GM19099 (cell line): ENCODE results near the gene POU1F1.

ENCODE experiments used
- POLR2A ChIP-seq: IDR thresholded peaks from 3 replicates; pipeline ENCODE4 v1.6.1; 2011; ENCODE audit warnings: low read depth; ENCODE audit not compliant: insufficient read length; ENCODE audit errors: extremely low read depth

POU1F1 gene

DNA sequence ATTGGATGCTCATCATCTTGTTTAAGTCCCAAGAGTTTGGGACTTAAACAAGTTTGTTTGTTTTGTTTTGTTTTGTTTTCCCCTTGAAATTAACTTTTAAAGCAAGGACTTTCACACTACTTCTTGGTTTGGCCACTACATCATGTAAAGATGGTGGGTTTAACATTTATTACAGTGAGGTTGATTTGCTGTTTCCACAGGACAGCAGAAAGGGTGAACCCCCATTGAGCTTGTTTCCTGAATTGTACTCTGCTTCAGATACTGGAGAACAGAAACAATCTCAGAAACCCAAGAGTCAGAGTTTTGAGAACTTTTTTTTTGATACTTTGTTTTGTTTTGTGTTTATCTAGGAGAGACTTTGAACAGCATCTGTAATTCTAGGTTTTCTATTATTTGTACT is 6.7 kb downstream of the POU1F1 start:
- TF ChIP-seq POLR2A: no peak

DNA sequence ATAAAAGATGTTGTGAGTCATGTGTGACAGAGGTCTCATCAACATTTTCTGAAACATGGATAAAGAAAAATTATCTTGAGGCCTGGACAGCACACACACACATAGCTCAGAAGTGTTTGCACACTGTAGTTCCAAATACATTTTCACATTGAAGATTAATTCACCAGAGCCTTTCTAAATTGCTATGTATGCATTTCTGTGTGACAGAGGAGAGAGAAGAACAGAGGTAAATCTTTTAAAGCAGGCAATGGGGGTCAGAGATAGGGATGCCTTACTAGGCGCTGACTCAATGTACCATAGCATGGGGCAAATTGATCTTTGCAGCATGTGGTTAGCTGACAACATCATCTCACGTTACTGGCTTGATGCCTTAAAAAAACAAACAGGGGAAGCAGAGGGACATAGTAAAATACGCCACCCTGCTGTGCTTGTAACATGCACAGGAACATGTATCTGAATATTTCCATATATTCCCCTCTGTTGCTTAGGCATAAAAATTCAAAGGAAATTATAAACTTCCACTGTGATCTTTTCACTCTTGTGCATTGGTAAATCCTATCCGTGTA is 7.7 kb downstream of the POU1F1 start:
- TF ChIP-seq POLR2A: no peak

DNA sequence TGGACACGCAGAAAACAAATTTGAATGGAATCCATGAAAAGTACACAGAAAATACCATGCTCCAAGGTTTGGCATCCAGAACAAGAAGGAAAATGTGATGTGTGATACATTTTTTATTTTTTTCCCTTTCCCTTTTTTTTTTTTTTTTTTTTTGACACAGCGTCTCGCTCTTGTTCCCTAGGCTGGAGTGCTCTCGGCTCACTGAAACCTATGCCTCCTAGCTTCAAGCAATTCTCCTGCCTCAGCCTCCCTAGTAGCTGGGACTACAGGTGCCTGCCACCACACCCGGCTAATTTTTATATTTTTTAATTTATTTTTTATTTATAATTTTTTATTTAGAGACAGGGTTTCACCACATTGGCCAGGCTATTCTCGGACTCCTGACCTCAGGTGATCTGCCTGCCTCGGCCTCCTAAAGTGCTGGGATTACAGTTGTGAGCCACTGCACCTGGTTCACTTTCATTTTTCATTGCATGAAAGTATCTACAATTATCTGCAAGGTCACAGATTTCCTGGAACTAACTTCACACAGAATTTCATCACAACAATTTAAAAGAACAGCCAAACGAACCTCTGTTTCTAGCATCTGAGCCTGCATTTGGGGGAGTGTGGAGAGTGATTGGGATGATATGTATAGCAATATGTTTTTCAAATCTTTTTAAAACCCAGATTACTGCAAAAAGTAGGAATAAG is 8.3 kb downstream of the POU1F1 start:
- TF ChIP-seq POLR2A: no peak

DNA sequence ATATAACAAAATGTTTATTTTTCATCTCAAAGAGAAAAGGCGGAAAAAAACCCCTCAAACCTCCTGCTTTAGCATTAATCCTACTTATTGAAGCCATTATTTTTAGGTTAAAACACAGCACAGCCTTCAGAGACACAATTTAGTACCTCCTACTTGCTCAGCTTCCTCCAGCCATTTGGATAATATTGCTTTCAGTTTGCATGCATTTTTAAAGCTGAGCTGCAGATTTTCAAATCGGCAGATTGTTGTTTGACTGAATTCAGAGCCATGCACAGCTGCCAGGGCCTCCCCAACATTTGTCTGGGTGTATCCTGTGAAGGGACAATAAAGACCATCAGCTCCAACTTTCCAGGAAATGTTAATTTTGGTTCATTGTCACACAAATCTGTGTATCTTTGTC is 14.5 kb downstream of the POU1F1 start:
- TF ChIP-seq POLR2A: no peak

DNA sequence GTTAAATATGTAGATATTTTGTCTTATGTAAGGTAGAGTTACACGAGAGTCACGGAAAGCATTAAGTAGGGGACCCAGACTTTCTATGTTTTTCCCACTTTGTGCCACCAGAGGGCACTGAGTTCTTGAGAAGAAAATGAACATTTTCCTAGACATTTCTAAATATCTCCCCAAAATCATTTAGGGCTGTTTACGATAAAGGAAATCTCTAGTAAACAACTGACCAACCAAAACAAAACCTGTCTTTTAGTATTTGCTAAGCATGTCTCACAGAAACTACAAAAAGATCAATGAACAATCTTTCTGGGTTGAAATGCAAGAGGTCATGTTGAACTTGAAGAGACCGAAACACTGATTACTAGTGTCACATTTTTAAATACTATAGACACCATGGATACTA is 16.1 kb downstream of the POU1F1 start:
- no peak for TF ChIP-seq POLR2A

DNA sequence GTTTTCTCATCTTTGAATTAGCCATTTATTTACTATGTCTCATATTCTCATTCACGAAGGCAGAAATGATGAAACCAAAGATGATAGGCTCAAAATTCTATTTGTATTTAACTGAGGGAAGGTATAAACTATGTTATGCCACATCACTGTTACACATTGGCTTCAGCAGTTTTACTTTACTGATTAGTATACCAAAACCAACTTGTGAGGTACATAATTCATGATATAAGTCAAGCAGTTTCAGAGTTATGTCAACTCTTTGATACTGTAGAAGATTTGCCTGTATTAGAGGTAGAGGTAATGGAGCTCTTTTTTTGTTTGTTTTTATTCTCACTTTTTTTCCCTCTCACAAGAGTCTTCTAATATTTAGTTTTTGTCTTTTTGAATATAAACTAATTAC is 26.4 kb downstream of the POU1F1 start:
- TF ChIP-seq POLR2A: no peak

DNA sequence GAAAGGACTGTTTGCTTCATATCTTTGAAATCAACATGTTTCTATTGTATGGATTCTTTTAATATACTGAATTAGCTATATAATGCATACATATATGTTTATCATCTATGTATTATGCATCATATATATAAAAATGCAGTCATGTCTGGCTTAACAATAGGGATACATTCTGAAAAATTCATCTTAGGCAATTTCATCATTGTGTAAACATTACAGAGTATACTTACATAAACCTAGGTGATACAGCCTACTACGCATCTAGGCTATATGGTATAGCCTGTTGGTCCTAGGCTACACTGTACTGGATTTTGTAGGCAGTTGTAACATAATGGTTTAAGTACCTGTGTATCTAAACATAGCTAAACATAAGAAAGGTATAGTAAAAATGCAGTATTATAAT is 27.6 kb downstream of the POU1F1 start:
- TF ChIP-seq POLR2A: no peak

DNA sequence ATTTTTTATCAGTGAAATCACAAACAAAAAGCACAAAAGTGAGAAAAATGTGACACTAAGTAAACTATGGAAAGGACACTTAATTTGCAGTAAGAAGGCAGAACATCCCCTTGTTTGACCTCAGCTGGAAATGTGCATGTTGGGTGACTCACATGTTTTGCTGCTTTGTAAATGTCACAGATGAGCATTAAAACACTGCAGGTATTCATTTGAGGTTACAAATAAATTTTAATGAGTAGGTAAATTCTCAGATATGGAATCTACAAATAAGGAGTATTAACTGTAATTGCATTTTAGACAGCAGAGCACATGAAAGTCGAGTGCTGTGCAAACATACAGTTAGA is 29.0 kb downstream of the POU1F1 start:
- TF ChIP-seq POLR2A: no peak

DNA sequence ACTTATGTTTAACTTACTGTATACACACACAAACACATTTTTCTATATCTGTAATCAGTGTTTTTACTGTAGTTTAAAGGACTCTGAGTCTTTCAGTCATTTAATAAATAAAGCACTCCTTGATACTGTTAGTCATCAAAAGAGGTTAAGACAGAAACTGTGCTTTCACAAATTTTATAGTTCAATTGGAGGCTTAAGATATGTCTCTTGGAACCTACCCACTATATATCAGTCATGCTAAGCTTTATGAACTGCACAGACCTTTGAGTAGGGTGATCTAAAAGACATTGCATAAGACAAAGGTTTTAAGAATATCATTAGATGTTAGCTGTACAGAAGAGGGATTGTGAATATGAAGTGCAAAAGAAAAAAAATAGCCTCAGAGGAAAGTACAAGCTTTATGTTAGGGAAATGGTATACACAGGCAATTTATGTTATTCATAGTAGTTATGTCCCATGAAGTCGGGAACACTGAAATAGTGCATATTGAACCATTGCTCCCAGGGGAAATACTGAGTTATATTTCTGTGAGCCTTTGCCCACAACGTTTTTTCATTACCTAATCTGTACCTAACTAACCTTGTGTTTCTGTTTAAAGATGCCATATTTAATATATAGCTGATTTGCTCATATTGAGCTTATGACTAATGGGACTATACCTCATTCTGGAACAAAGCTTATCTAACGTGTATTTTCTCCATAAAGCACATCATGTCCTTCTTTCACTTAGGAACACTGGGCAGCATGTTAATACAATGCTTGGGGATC is 29.5 kb downstream of the POU1F1 start:
- no peak for TF ChIP-seq POLR2A

DNA sequence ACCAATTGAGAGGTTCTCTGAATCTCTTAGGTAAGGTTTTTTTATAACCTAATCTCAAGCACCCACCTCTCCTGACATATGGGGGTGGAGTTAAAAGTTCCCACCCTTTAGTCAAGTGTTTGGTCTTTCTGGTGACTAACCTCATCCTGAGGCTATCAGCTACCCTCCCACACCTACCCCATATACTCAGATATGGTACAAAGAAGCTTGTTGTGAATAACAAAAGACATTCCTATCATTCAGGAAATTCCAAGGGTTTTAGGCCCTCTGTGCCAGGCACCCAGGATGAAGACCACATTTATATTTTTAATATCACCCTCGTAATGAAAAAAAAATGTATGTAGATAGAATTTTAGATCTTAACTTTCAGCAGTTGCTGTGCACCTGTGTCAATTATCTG is 40.3 kb downstream of the POU1F1 start:
- TF ChIP-seq POLR2A: no peak

DNA sequence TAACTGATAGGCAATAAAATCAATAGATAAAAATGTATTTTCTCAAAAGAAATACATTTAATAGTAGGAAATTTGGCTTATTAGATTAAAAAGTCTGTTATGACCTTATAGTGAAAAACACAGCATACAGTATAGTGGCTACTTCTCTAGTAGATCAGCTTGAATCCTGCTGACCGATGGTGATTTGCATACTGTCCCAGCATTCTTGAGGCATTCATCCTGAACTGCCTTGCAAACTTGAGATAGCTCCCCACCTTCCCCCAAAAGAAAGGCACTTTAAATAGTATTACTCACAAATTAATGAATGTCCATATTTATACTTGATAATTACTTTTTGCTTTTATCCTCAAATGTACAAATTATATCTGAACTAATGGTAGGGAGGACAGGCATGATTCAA is 42.6 kb downstream of the POU1F1 start:
- TF ChIP-seq POLR2A: no peak

DNA sequence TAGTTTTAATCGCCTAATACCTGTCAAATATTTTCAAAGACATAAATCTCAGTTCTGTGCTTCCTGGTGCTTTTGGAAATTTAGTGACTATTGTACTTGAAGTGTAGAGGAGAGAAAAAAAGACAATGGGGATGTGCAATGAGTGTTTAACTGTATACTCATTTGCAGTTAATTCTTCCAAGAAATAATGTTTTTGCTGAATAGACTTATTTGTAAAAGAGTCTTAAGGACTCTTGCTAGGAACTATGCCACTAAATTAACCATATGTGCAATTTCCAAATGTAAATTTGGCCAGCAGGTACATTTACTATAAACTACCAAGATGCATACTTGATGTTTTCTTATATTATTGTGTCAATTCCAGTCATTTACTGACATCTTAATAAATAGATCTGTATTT is 47.3 kb downstream of the POU1F1 start:
- TF ChIP-seq POLR2A: no peak

DNA sequence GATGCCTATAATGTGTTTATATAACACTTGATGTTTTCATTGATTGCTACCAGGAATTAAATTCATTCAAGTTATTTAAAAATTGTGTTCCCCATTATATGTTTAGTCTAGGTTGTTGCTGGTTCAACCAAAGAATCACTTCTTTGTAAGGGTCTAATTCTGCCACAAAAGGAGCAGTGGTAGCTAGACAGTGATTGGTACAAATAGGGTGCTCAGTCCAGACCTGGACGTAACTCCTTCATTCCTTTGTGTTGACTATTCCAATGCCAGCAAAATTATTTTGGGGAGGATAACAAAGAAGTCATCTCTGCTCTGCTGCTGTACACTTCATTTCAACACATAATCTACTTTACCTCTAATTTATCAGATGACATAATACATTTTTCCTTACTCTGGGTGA is 48.1 kb downstream of the POU1F1 start:
- TF ChIP-seq POLR2A: no peak

DNA sequence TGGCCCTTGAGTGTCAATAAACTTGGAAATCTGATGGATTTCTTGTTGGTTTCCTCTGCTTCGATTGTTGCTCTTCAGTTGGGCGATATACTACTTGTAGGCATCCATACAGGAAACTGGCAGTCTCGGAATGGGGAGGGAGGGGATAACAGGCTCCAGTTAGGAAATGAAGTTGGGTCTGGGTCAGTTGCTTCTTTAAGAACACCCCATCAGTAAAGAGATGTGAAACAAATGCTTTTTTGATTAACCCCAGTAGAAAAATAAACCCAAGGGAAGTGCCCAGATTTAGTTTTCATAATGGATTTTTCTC is 48.6 kb downstream of the POU1F1 start:
- no peak for TF ChIP-seq POLR2A

DNA sequence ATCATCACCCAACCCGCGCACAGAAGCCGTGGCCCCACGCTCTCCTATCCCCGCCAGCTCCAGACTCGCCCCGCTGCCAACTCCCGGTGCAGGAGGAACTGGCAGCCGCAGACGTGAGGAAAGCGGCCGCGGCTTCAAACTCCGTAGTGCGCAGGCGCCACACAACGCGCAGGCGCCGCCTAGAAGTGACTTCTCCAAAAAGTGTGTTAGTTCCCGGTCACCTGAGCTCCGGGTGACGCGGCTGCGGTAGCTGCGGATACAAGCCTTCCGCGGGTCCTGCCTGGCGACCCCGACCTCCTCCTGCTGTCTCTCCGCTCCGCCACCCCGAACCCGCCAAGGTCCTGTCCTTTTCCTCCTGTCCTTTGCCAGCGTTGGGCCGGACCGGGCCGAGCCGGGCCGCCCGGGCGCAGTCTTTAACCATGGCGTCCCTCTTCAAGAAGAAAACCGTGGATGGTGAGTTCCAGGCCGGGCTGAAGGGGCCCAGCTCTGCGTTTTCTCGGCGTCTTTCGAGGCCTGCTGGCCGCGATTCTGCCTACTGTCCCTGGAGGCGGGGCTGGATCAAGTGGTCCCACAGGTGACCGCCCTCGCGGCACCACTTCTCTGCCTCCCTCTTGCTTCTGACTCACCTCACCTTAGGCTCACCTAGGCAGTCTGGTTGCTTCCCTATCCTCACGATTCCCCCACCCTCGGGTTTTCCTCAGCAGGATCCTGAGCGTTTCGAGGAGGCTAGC is 49.1 kb downstream of the POU1F1 start, which contains the start of gene CHMP2B:
TSS of gene CHMP2B (plus strand) at position 206 of the 731 bp plus-strand sequence. CDS start at position 420, 214 bp downstream.
- TF ChIP-seq POLR2A: peak; percentile 72

DNA sequence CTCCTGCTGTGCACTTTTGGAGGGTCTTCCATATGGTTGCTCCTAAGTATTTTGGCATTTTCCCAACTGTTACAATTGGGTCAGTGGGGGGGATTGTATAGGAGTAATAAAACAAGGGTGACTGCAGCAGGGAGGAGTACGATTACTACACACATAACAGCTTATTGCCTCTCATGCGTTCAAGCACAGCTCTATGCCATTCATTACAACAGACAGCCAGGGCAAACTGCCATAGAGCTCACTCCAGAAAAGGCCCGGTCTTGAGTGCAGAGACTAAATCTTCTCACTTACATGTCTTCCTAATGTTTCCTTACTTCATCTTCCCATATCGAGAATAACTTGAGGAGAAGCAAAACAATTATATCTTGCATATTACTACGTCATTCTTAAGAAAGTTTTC is 50.7 kb downstream of the POU1F1 start:
- TF ChIP-seq POLR2A: no peak
